Adrenal gland (tissue), 19 donors: Measurements from ENCODE around the gene RGS2. TPM values are rescaled to one million over a fixed set of nuclear protein-coding genes. Genes with fewer than 3 reads are reported as not detected.

Experiments
- DNase-seq, 7 donors: peaks; one replicate each; pipeline ENCODE4 v3.0.0-alpha.2; 2019 to 2020
- H3K27ac ChIP-seq, 5 donors: fragments of 200-600 bp; sonication (generic) in 4 of 5; 1 replicate in 3 of 5; 2 replicates in 2 of 5; pipeline versions ENCODE4 v1.5.1 to v1.8.0; 2016 to 2020; ENCODE audit warnings: mild to moderate bottlenecking in 1 of 5
- H3K27me3 ChIP-seq: fragments of 200-600 bp; 2 replicates; pipeline ENCODE4 v1.8.0; 2021
- H3K36me3 ChIP-seq, 2 donors: fragments of 200-600 bp; replicated peaks in 1 of 2; 1 replicate in 1 of 2; 2 replicates in 1 of 2; pipeline versions ENCODE4 v1.5.1 to v1.8.0; 2018 to 2022
- H3K4me1 ChIP-seq, 2 donors: fragments of 200-600 bp; replicated peaks in 1 of 2; 1 replicate in 1 of 2; 2 replicates in 1 of 2; pipeline versions ENCODE4 v1.5.1 to v1.8.0; 2018 to 2021
- H3K4me3 ChIP-seq, 4 donors: fragments of 200-600 bp; sonication (generic) in 3 of 4; one replicate each; pipeline ENCODE4 v1.5.1; 2016 to 2018
- H3K9me3 ChIP-seq, 3 donors: fragments of 200-600 bp; sonication (generic) in 1 of 3; replicated peaks in 1 of 3; 1 replicate in 2 of 3; 2 replicates in 1 of 3; pipeline versions ENCODE4 v1.5.1 to v1.8.0; 2016 to 2021
- POLR2A ChIP-seq, 2 donors: fragments of 450-650 bp; IDR thresholded peaks; one replicate each; pipeline ENCODE4 v1.6.1; 2017; ENCODE audit warnings: antibody characterized with exemption in 2 of 2, mild to moderate bottlenecking in 2 of 2, moderate library complexity in 1 of 2
- WGBS, 4 donors: extraction: QIAGEN DNeasy Blood & Tissue Kit in 2 of 4; methylation state at CpG; one replicate each; pipeline versions ENCODE4 v1.1.5 to v1.1.7; 2013 to 2017; 5-methylcytosine and 5-hydroxymethylcytosine counted together
- intact Hi-C, 2 donors: fragments of 100-400 bp; cut with DNase I; formaldehyde crosslinking; loops; one replicate each; pipeline versions ENCODE4 v1.14.1 to v1.15.0; 2022 to 2023
- long read RNA-seq, 10 donors: library from polyadenylated mRNA in 3 of 10; unstranded in 2 of 10; stranded (forward) in 1 of 10; transcript quantifications; one replicate each; pipeline ENCODE4 v2.0.0 and lab custom pipeline, GENCODE V29; 2021 to 2026
- polyA plus RNA-seq, 3 donors: library from polyadenylated mRNA; stranded (reverse); fragments of 200-250 nt in 2 of 3; fragments of 350-450 nt in 1 of 3; fragmentation: Illumina TruSeq in 1 of 3; extraction: RNeasy Lipid Tissue Mini Kit (QIAGEN cat#74804) in 1 of 3; gene quantifications; one replicate each; pipeline ENCODE4 v1.2.3, GENCODE V29; 2013 to 2014
- total RNA-seq, 9 donors: library from RNA; depleted of rRNA in 4 of 9; stranded (reverse); fragments of >200 nt in 4 of 9; fragments of 120-200 nt in 1 of 9; fragmentation: NEBNext Ultra II Directional in 1 of 9; extraction: Animal tissue kit (Norgen Biotek cat#: 25700) in 1 of 9; gene quantifications; one replicate each; pipeline versions ENCODE4 v1.1.0 to v1.2.4, GENCODE V29; 2013 to 2023
- TF ChIP-seq, protein P1 (sequence below), 6 experiments: fragments of 450-650 bp in 4 of 6; fragments of 200-600 bp in 2 of 6; sonication (generic) in 1 of 6; IDR thresholded peaks; 1 replicate in 5 of 6; 2 replicates in 1 of 6; pipeline versions ENCODE4 v1.5.1 to v1.8.0; 2016 to 2021; ENCODE audit warnings: antibody characterized with exemption in 6 of 6, mild to moderate bottlenecking in 2 of 6, moderate library complexity in 1 of 6
- donor health status: healthy with polysubstance abuse.
- donor health status: Bipolar disorder and iron deficiency.
- donor health status: DM: yes; HTN: yes; CAD: no.
- donor health status: DM: no; HTN: no; CAD: no.
- donor health status: DM: no; HTN: no; CAD: no.
- donor health status: DM: yes; HTN: yes; CAD: no.

RGS2 gene, protein sequence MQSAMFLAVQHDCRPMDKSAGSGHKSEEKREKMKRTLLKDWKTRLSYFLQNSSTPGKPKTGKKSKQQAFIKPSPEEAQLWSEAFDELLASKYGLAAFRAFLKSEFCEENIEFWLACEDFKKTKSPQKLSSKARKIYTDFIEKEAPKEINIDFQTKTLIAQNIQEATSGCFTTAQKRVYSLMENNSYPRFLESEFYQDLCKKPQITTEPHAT
- total RNA-seq (100 to 1,000 TPM in 7 of 9 donors, 10 to 100 TPM in 2; 96.9 to 366 (median 138) TPM), polyA plus RNA-seq (100 to 1,000 TPM; 329 to 476 (median 459) TPM)
- long read RNA-seq, donor 1, transcript RGS2-201 (5 exons, 1,354 nt): major isoform, 36 of 52 reads
- long read RNA-seq, donor 1, partial matches to known transcripts: 15 of 52 reads
- long read RNA-seq, donor 1, other reads (novel, unspliced or antisense): 0 of 52 reads
- long read RNA-seq, donor 2, transcript RGS2-201 (5 exons, 1,354 nt): major isoform, 56 of 116 reads
- long read RNA-seq, donor 2, partial matches to known transcripts: 58 of 116 reads
- long read RNA-seq, donor 2, other reads (novel, unspliced or antisense): 0 of 116 reads
- long read RNA-seq, donor 3, transcript RGS2-201 (5 exons, 1,354 nt): major isoform, 59 of 94 reads
- long read RNA-seq, donor 3, partial matches to known transcripts: 35 of 94 reads
- long read RNA-seq, donor 3, other reads (novel, unspliced or antisense): 0 of 94 reads
- long read RNA-seq, donor 4, transcript RGS2-201 (5 exons, 1,354 nt): major isoform, 39 of 48 reads
- long read RNA-seq, donor 4, partial matches to known transcripts: 4 of 48 reads
- long read RNA-seq, donor 4, other reads (novel, unspliced or antisense): 4 of 48 reads
- long read RNA-seq, donor 5, transcript RGS2-201 (5 exons, 1,354 nt): major isoform, 326 of 357 reads
- long read RNA-seq, donor 5, partial matches to known transcripts: 8 of 357 reads
- long read RNA-seq, donor 5, other reads (novel, unspliced or antisense): 23 of 357 reads
- long read RNA-seq, donor 6, transcript RGS2-201 (5 exons, 1,354 nt): major isoform, 62 of 71 reads
- long read RNA-seq, donor 6, partial matches to known transcripts: 4 of 71 reads
- long read RNA-seq, donor 6, other reads (novel, unspliced or antisense): 5 of 71 reads
- long read RNA-seq, donor 7, transcript RGS2-201 (5 exons, 1,354 nt): major isoform, 9 of 9 reads
- long read RNA-seq, donor 7, partial matches to known transcripts: 0 of 9 reads
- long read RNA-seq, donor 7, other reads (novel, unspliced or antisense): 0 of 9 reads
- long read RNA-seq, donor 8, transcript RGS2-201 (5 exons, 1,354 nt): major isoform, 68 of 75 reads
- long read RNA-seq, donor 8, partial matches to known transcripts: 6 of 75 reads
- long read RNA-seq, donor 8, other reads (novel, unspliced or antisense): 0 of 75 reads
- long read RNA-seq, donor 9, transcript RGS2-201 (5 exons, 1,354 nt): major isoform, 44 of 50 reads
- long read RNA-seq, donor 9, partial matches to known transcripts: 5 of 50 reads
- long read RNA-seq, donor 9, other reads (novel, unspliced or antisense): 0 of 50 reads
- long read RNA-seq, donor 10, transcript RGS2-201 (5 exons, 1,354 nt): major isoform, 15 of 15 reads
- long read RNA-seq, donor 10, partial matches to known transcripts: 0 of 15 reads
- long read RNA-seq, donor 10, other reads (novel, unspliced or antisense): 0 of 15 reads

DNA sequence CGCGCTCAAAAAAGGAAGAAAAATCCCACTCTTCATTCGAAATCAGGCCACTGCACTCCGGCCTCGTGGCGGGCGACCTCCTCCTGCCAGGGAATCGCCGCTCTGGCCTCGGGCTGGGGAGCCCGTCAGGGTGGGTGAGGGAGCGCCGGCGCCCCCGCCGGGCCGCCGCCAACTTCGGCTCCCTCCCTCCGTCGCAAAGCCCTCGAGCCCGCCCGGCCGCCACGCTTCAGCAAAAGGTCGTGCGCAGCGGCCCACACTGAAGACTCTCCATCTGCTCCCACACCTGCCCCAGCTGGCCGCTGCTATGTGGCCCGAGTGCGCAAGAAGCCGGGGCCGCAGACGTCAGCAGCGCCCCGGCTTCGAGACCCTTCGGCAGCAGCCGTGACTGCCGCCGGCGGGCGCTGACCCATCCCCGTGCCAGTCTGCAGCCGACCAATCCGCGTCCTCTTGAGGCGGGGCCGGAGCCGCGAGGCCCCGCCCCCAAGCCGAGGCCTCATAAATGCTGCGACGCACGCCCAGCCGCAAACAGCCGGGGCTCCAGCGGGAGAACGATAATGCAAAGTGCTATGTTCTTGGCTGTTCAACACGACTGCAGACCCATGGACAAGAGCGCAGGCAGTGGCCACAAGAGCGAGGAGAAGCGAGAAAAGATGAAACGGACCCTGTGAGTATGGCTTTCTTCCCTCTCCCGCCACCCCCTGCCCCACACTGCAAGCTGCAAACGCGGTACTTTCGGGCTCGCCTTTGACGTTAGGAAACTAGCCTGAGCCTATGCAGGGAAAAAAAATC, at the start of gene RGS2:
Gene RGS2, plus strand, starts transcription at position 522 of the 789 bp plus-strand sequence. Its CDS starts 33 bp downstream, at position 555.
- intact Hi-C loops: loop anchor here (10.0 kb wide), 2 partner anchors 216 to 334 kb away; no protein-coding TSS in a partner anchor
- 0 to 4% (median 1%) methylated on average over 23 to 72 of the region's 72 CpGs for WGBS, 4 donors
- peaks cover 9 to 35% of the 10 kb centered on the region in 2 donors for H3K4me1 ChIP-seq
- peak within 1 kb of the TSS; percentile 17 to 95 (median 69) for H3K4me3 ChIP-seq
- peak within 1 kb of the TSS; percentile 81 to 97 (median 91) for H3K27ac ChIP-seq
- peaks cover 0 to 19% of the 10 kb centered on the region in 2 donors for H3K36me3 ChIP-seq
- peak; percentile 94 to 97 (median 95) for DNase-seq
- no peaks in the 10 kb centered on the region for H3K27me3 ChIP-seq
- H3K9me3 ChIP-seq: no peaks in the 10 kb centered on the region
- TF ChIP-seq, protein P1, sequence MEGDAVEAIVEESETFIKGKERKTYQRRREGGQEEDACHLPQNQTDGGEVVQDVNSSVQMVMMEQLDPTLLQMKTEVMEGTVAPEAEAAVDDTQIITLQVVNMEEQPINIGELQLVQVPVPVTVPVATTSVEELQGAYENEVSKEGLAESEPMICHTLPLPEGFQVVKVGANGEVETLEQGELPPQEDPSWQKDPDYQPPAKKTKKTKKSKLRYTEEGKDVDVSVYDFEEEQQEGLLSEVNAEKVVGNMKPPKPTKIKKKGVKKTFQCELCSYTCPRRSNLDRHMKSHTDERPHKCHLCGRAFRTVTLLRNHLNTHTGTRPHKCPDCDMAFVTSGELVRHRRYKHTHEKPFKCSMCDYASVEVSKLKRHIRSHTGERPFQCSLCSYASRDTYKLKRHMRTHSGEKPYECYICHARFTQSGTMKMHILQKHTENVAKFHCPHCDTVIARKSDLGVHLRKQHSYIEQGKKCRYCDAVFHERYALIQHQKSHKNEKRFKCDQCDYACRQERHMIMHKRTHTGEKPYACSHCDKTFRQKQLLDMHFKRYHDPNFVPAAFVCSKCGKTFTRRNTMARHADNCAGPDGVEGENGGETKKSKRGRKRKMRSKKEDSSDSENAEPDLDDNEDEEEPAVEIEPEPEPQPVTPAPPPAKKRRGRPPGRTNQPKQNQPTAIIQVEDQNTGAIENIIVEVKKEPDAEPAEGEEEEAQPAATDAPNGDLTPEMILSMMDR (IDR thresholded peaks at IDR 0.05): peak in 1 of 6 experiments; percentile 10
- peak; percentile 100 for TF ChIP-seq POLR2A (IDR thresholded peaks at IDR 0.05)

DNA sequence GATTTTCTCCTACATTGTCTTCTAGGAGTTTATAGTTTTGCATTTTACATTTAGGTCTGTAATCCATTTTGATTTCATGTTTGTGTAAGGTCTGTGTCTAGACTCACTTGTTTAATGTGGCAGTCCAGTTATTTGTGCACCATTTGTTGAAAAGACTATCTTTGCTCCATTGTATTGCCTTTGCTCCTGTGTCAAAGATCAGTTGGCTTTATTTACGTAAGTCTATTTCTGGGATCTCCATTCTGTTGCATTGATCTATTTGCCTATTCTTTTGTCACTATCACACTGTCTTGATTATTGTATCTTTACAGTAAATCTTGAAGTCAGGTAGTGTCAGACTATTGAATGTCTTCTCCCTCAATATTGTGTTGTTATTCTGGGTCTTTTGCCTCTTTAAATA, 49.7 kb upstream of the RGS2 start:
- Histone ChIP-seq H3K4me1 (no peaks in the 10 kb centered on the region), H3K4me3 (no peak overlapping the region), H3K9me3 (no peaks in the 10 kb centered on the region), H3K36me3 (no peaks in the 10 kb centered on the region), H3K27me3 (no peaks in the 10 kb centered on the region), H3K27ac (no peak overlapping the region)
- TF ChIP-seq POLR2A (IDR thresholded peaks at IDR 0.05): no peak
- TF ChIP-seq, protein P1 (IDR thresholded peaks at IDR 0.05): no peak
- intact Hi-C loops: no loop called here
- no peak for DNase-seq
- 88 to 95% (median 90%) methylated on average over 1 of the region's 1 CpG for WGBS, 4 donors

DNA sequence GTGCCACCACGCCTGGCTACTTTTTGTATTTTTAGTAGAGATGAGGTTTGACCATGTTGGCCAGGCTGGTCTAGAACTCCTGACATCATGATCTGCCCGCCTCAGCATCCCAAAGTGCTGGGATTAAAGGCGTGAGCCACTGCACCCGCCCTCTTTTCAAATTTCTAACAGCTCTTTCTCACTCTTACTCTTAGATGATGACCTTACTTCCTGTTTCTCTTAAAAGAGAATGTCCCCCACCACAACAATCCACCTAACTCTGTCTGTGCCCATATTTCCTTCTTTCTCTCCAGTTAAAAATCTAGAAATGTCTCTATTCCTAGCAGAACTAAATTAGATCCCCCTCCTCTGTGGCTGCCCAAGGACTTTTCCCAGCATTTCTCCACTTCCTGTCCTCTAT, 46.6 kb upstream of the RGS2 start:
- no peak overlapping the region for H3K4me3 ChIP-seq
- 93 to 99% (median 96%) methylated on average over 4 of the region's 4 CpGs for WGBS, 4 donors
- H3K4me1 ChIP-seq: no peaks in the 10 kb centered on the region
- H3K27ac ChIP-seq: no peak overlapping the region
- H3K27me3 ChIP-seq: no peaks in the 10 kb centered on the region
- TF ChIP-seq, protein P1 (IDR thresholded peaks at IDR 0.05): no peak
- TF ChIP-seq POLR2A (IDR thresholded peaks at IDR 0.05): no peak
- no peaks in the 10 kb centered on the region for H3K36me3 ChIP-seq
- H3K9me3 ChIP-seq: no peaks in the 10 kb centered on the region
- intact Hi-C loops: no loop called here
- no peak for DNase-seq
